GM21381 (cell line): Measurements from ENCODE around the gene FAM131B.

Experiments used
- ATAC-seq: cut with Tn5 transposase; IDR thresholded peaks from one replicate; pipeline ENCODE4 v1.9.1; 2021; ENCODE audit warnings: mild to moderate bottlenecking, moderate library complexity; ENCODE audit not compliant: unreplicated experiment

FAM131B gene

GRCh38 chr7:143383642-143383957, 21.1 kb upstream of the FAM131B start:
- ATAC-seq: no peak

GRCh38 chr7:143382791-143383641, 20.5 kb upstream of the FAM131B start:
- no peak for ATAC-seq

GRCh38 chr7:143382126-143382790, 19.7 kb upstream of the FAM131B start:
- ATAC-seq: no peak

GRCh38 chr7:143381427-143382125, 19.1 kb upstream of the FAM131B start:
- peak; percentile 12 for ATAC-seq

GRCh38 chr7:143380646-143381426, 18.3 kb upstream of the FAM131B start, which contains the start of gene ZYX:
Gene ZYX, plus strand, starts transcription at chr7:143381345. Its CDS starts 227 bp downstream, at chr7:143381572.
- ATAC-seq: peak; percentile 73

GRCh38 chr7:143380260-143380645, 17.7 kb upstream of the FAM131B start:
- peak; percentile 56 for ATAC-seq

- peak; percentile 8 for ATAC-seq
These were observed 17.2 kb upstream of the FAM131B start for GRCh38 chr7:143379611-143380259.

GRCh38 chr7:143376396-143376795, 13.9 kb upstream of the FAM131B start:
- no peak for ATAC-seq

- ATAC-seq: no peak
These were observed 13.0 kb upstream of the FAM131B start for GRCh38 chr7:143375298-143376034.

- no peak for ATAC-seq
These were observed 12.0 kb upstream of the FAM131B start for GRCh38 chr7:143374561-143374960.

- ATAC-seq: no peak
These were observed 10.8 kb upstream of the FAM131B start for GRCh38 chr7:143373255-143373794.

GRCh38 chr7:143372070-143372469, 9.6 kb upstream of the FAM131B start:
- ATAC-seq: no peak

GRCh38 chr7:143369678-143370651, 7.5 kb upstream of the FAM131B start:
- no peak for ATAC-seq

- no peak for ATAC-seq
These were observed 5.9 kb upstream of the FAM131B start for GRCh38 chr7:143368387-143368786.

GRCh38 chr7:143367972-143368371, 5.5 kb upstream of the FAM131B start:
- ATAC-seq: no peak

- ATAC-seq: no peak
These were observed 764 bp upstream of the FAM131B start for GRCh38 chr7:143363016-143363937.

GRCh38 chr7:143361552-143362130, 872 bp downstream of the FAM131B start:
- ATAC-seq: no peak
